Kidney (tissue), 14 donors: ENCODE data around the gene SLC18A2. TPM values are rescaled to one million over a fixed set of nuclear protein-coding genes. Genes with fewer than 3 reads are reported as not detected.

Experiments used
- DNase-seq, 5 donors: peaks; one replicate each; pipeline ENCODE4 v3.0.0-alpha.2; 2013 to 2020
- FAIRE-seq: peaks from 2 replicates; lab custom pipeline; 2012; peaks lifted over from hg19 to GRCh38; lab: Jason Lieb, UNC
- H3K27ac ChIP-seq, 2 donors: one replicate each; pipeline ENCODE4 v1.7.0; 2013; ENCODE audit warnings: low read depth in 2 of 2, low read length in 2 of 2, inconsistent platforms in 1 of 2
- H3K27me3 ChIP-seq: one replicate; pipeline ENCODE4 v1.7.1; 2013; ENCODE audit warnings: low read length, inconsistent platforms; ENCODE audit not compliant: control insufficient read depth, insufficient read depth
- H3K36me3 ChIP-seq, 3 donors: one replicate each; pipeline versions ENCODE4 v1.7.0 to v1.7.1; 2013; ENCODE audit warnings: low read length in 3 of 3, control low read depth in 1 of 3, inconsistent platforms in 1 of 3; ENCODE audit not compliant: insufficient read depth in 3 of 3, control insufficient read depth in 2 of 3
- H3K4me1 ChIP-seq, 3 donors: one replicate each; pipeline versions ENCODE4 v1.7.0 to v1.7.1; 2013; ENCODE audit warnings: low read length in 3 of 3, inconsistent platforms in 1 of 3, low read depth in 1 of 3; ENCODE audit not compliant: control insufficient read depth in 2 of 3, insufficient read depth in 2 of 3
- H3K4me3 ChIP-seq, 3 donors: one replicate each; pipeline versions ENCODE4 v1.7.0 to v1.8.1; 2013; ENCODE audit warnings: low read length in 3 of 3, control low read depth in 1 of 3, inconsistent platforms in 1 of 3
- H3K9ac ChIP-seq, 3 donors: one replicate each; pipeline versions ENCODE4 v1.7.0 to v1.7.1; 2013; ENCODE audit warnings: low read length in 3 of 3, control low read depth in 1 of 3, inconsistent platforms in 1 of 3
- H3K9me3 ChIP-seq, 3 donors: one replicate each; pipeline versions ENCODE4 v1.7.0 to v1.7.1; 2013; ENCODE audit warnings: low read length in 3 of 3, control low read depth in 1 of 3, inconsistent platforms in 1 of 3; ENCODE audit not compliant: control insufficient read depth in 2 of 3, insufficient read depth in 1 of 3
- intact Hi-C: fragments of 100-400 bp; cut with DNase I; formaldehyde crosslinking; loops from one replicate; pipeline ENCODE4 v1.11.1; 2022
- polyA plus RNA-seq: library from polyadenylated mRNA; stranded (reverse); fragments of 350-450 nt; fragmentation: Illumina TruSeq; extraction: RNeasy Lipid Tissue Mini Kit (QIAGEN cat#74804); gene quantifications from one replicate; pipeline ENCODE4 v1.2.3, GENCODE V29; 2014; ENCODE audit warnings: low read depth, low replicate concordance; ENCODE audit not compliant: insufficient read depth
- total RNA-seq: library from RNA; stranded (reverse); fragmentation: NEBNext Ultra II Directional; extraction: Animal tissue kit (Norgen Biotek cat#: 25700); gene quantifications from one replicate; pipeline ENCODE4 v1.2.1, GENCODE V29; 2021
- TF ChIP-seq, protein P1 (sequence below): IDR thresholded peaks from 3 replicates; pipeline ENCODE4 v1.5.1; 2012; ENCODE audit warnings: mild to moderate bottlenecking, moderate library complexity, borderline replicate concordance; ENCODE audit not compliant: insufficient read depth; ENCODE audit errors: extremely low read depth
- donor health status: control.
- donor health status: control.
- donor health status: control.
- donor health status: control.
- donor health status: control.
- donor health status: DM: yes; HTN: yes; CAD: no.
- donor health status: Normal renal cell carcinoma (clear cell type).

The SLC18A2 gene
- total and polyA plus RNA-seq, 2 donors from 2014 or later, result 0.15 to 4.6 TPM

GRCh38 chr10:117262903-117263293, 22.0 kb downstream of the SLC18A2 start:
- H3K4me1 ChIP-seq, result peaks cover 0 to 2% (median 0%) of the 10 kb centered on the region in 3 donors
- intact Hi-C loops, result no loop called here
- no peak overlapping the region for H3K9ac ChIP-seq
- TF ChIP-seq, protein P1, sequence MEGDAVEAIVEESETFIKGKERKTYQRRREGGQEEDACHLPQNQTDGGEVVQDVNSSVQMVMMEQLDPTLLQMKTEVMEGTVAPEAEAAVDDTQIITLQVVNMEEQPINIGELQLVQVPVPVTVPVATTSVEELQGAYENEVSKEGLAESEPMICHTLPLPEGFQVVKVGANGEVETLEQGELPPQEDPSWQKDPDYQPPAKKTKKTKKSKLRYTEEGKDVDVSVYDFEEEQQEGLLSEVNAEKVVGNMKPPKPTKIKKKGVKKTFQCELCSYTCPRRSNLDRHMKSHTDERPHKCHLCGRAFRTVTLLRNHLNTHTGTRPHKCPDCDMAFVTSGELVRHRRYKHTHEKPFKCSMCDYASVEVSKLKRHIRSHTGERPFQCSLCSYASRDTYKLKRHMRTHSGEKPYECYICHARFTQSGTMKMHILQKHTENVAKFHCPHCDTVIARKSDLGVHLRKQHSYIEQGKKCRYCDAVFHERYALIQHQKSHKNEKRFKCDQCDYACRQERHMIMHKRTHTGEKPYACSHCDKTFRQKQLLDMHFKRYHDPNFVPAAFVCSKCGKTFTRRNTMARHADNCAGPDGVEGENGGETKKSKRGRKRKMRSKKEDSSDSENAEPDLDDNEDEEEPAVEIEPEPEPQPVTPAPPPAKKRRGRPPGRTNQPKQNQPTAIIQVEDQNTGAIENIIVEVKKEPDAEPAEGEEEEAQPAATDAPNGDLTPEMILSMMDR, result no peak
- H3K27me3 ChIP-seq, result no peaks in the 10 kb centered on the region
- no peak overlapping the region for H3K27ac ChIP-seq
- DNase-seq (no peak), FAIRE-seq (no peak)
- H3K4me3 ChIP-seq, result no peak overlapping the region
- no peaks in the 10 kb centered on the region for H3K36me3 ChIP-seq
- H3K9me3 ChIP-seq, result no peaks in the 10 kb centered on the region

DNA sequence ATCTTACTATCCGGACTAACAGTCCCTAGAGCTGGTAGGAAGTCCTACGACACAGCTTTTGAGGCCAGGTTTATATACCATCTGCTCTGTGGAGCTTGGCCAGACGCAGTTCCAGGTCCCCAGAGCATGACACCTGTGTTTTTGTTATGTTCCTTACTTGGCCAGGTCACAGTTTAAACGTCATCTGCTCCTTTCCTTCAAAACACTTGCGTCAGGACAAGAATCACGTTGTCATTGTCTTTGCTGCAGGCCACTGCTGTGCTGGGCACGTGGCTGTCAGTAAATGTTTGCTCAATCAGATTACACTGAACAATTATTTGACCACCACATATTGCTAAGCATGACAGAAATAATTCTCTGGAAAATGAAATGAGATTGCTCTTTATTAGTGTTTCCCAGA, 23.9 kb downstream of the SLC18A2 start:
- FAIRE-seq, result no peak
- intact Hi-C loops, result no loop called here
- H3K4me3 ChIP-seq, result no peak overlapping the region
- H3K27me3 ChIP-seq, result no peaks in the 10 kb centered on the region
- DNase-seq, result no peak
- H3K27ac ChIP-seq, result no peak overlapping the region
- peaks cover 0 to 2% (median 0%) of the 10 kb centered on the region in 3 donors for H3K4me1 ChIP-seq
- peaks cover 0 to 3% (median 0%) of the 10 kb centered on the region in 3 donors for H3K9me3 ChIP-seq
- no peak overlapping the region for H3K9ac ChIP-seq
- TF ChIP-seq, protein P1, result no peak
- H3K36me3 ChIP-seq, result no peaks in the 10 kb centered on the region

GRCh38 chr10:117266400-117266799, 25.5 kb downstream of the SLC18A2 start:
- no peaks in the 10 kb centered on the region for H3K36me3 ChIP-seq
- intact Hi-C loops, result no loop called here
- no peak for DNase-seq
- peaks cover 0 to 3% (median 0%) of the 10 kb centered on the region in 3 donors for H3K9me3 ChIP-seq
- FAIRE-seq, result no peak
- no peak overlapping the region for H3K27ac ChIP-seq
- H3K9ac ChIP-seq, result no peak overlapping the region
- TF ChIP-seq, protein P1, result no peak
- no peaks in the 10 kb centered on the region for H3K27me3 ChIP-seq
- no peak overlapping the region for H3K4me3 ChIP-seq
- no peaks in the 10 kb centered on the region for H3K4me1 ChIP-seq

DNA sequence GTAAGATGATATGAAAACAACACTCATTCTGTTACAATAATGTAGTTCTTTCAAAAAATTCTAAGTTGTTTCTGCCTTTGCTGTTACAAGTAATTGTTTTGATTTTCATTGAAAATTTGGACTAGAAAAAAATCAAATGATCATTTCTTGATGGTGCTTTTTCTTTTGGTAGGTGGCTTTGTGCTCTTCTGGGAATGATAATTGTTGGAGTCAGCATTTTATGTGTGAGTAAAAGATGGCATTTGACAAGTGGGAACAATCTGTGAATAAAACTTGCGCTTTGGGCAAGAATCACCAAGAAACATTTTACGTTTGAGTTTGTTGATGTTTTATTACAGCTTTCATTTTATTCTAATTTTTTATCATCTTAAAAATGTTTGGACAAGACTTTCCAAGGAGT, 25.9 kb downstream of the SLC18A2 start:
- no peaks in the 10 kb centered on the region for H3K27me3 ChIP-seq
- H3K36me3 ChIP-seq, result no peaks in the 10 kb centered on the region
- TF ChIP-seq, protein P1, result no peak
- H3K9me3 ChIP-seq, result peaks cover 0 to 3% (median 0%) of the 10 kb centered on the region in 3 donors
- intact Hi-C loops, result no loop called here
- H3K4me1 ChIP-seq, result no peaks in the 10 kb centered on the region
- no peak overlapping the region for H3K27ac ChIP-seq
- no peak overlapping the region for H3K4me3 ChIP-seq
- H3K9ac ChIP-seq, result no peak overlapping the region
- DNase-seq (no peak), FAIRE-seq (no peak)
